Amniotic epithelial cell (primary cell): ENCODE measurements around the gene ABCB1.
"Not testable (repeated sequence)": the region's sequence is repeated elsewhere in the genome, so short reads cannot be mapped to it uniquely, and the experiment has no call there.

Experiments used
- DNase-seq: peaks from one replicate; pipeline ENCODE4 v3.0.0-alpha.2; 2010; ENCODE audit warnings: low read depth

ABCB1 gene

GRCh38 chr7:87471473-87471872, 129.2 kb downstream of the ABCB1 start:
- DNase-seq = no peak

GRCh38 chr7:87469204-87469603, 131.5 kb downstream of the ABCB1 start:
- not testable (repeated sequence) for DNase-seq

- DNase-seq = not testable (repeated sequence)
These were observed 135.2 kb downstream of the ABCB1 start for GRCh38 chr7:87465534-87465880.

- DNase-seq = not testable (repeated sequence)
These were observed 135.7 kb downstream of the ABCB1 start for GRCh38 chr7:87464830-87465533.

- DNase-seq = no peak
These were observed 136.7 kb downstream of the ABCB1 start for GRCh38 chr7:87463982-87464381.

- not testable (repeated sequence) for DNase-seq
These were observed 140.2 kb downstream of the ABCB1 start for GRCh38 chr7:87460444-87460843.

GRCh38 chr7:87459941-87460340, 140.7 kb downstream of the ABCB1 start:
- no peak for DNase-seq

GRCh38 chr7:87458148-87458547, 142.5 kb downstream of the ABCB1 start:
- DNase-seq = no peak

- no peak for DNase-seq
These were observed 144.4 kb downstream of the ABCB1 start for GRCh38 chr7:87456247-87456646.
